K562 (cell line): Measurements from ENCODE around the gene LRP2. TPM values are rescaled to one million over a fixed set of nuclear protein-coding genes. Genes with fewer than 3 reads are reported as not detected.
A peak's percentile ranks its signal among the peaks of the same experiment; 100 is the strongest.

Experiments
- ATAC-seq: fragments of 200-7000 bp; cut with Tn5 transposase; 3 replicates; pipeline ENCODE4 v1.9.1; 2020; ENCODE audit warnings: moderate library complexity
- BruUV-seq: library from RNA; stranded (reverse); fragments of 400-500 nt; replicated peaks from 2 replicates; lab custom pipeline; 2021; lab: Mats Ljungman, UMichigan
- CTCF ChIA-PET: fragments of 300-600 bp; formaldehyde crosslinking; extraction: SDS; loops from one replicate; lab custom pipeline; 2021; ENCODE audit warnings: low intra/inter-chr PET ratio; lab: Yijun Ruan, JAX
- POLR2A ChIA-PET: fragments of 300-600, 350-650 bp; sonication (Branson Sonifier 250); formaldehyde crosslinking; extraction: SDS; loops from one replicate; lab custom pipeline; 2021; ENCODE audit warnings: antibody characterized with exemption, inconsistent platforms; lab: Yijun Ruan, JAX
- DNase-seq, 4 experiments: peaks; one replicate each; pipeline versions ENCODE4 v3.0.0 to v3.0.0-alpha.2; 2011 to 2018; ENCODE audit warnings: low spot score in 3 of 4, mixed read lengths in 3 of 4; ENCODE audit errors: extremely low read depth in 1 of 4
- FAIRE-seq: peaks from 2 replicates; lab custom pipeline; 2011; peaks lifted over from hg19 to GRCh38; lab: Jason Lieb, UNC
- H2AFZ ChIP-seq: 2 replicates; pipeline ENCODE4 v1.6.0; 2011; ENCODE audit warnings: low read depth, low read length, control low read depth, inconsistent platforms
- H3K27ac ChIP-seq: fragments of 200-600 bp; 3 replicates; pipeline ENCODE4 v1.8.0; 2011; ENCODE audit warnings: low read depth, mild to moderate bottlenecking, control low read depth, inconsistent platforms, low read length, moderate library complexity, mixed read lengths; ENCODE audit errors: extremely low read depth
- H3K27me3 ChIP-seq, 2 experiments: fragments of 300-600 bp in 1 of 2; 2 replicates in 1 of 2; 3 replicates in 1 of 2; pipeline versions ENCODE4 v1.6.0 to v1.8.0; 2011; ENCODE audit warnings: inconsistent platforms in 2 of 2, low read length in 2 of 2, mild to moderate bottlenecking in 1 of 2, mixed read lengths in 1 of 2, moderate library complexity in 1 of 2; ENCODE audit not compliant: control insufficient read depth in 2 of 2, insufficient read depth in 2 of 2
- H3K36me3 ChIP-seq: fragments of 300-600 bp; 3 replicates; pipeline ENCODE4 v1.8.0; 2011; ENCODE audit warnings: mild to moderate bottlenecking, low read length, inconsistent platforms; ENCODE audit not compliant: control insufficient read depth, insufficient read depth
- H3K4me1 ChIP-seq, 2 experiments: fragments of 200-600 bp in 1 of 2; replicated peaks in 1 of 2; 2 replicates in 1 of 2; 3 replicates in 1 of 2; pipeline versions ENCODE4 v1.5.1 to v1.8.0; 2011; ENCODE audit warnings: inconsistent platforms in 2 of 2, low read length in 2 of 2, mild to moderate bottlenecking in 1 of 2, mixed read lengths in 1 of 2, moderate library complexity in 1 of 2; ENCODE audit not compliant: control insufficient read depth in 2 of 2, insufficient read depth in 2 of 2
- H3K4me2 ChIP-seq: 2 replicates; pipeline ENCODE4 v1.6.1; 2011; ENCODE audit warnings: low read length, control low read depth, inconsistent platforms, mixed read lengths; ENCODE audit not compliant: insufficient read depth
- H3K4me3 ChIP-seq: fragments of 200-600 bp; sonication (generic), shearing (Covaris generic); 2 replicates; pipeline ENCODE4 v1.5.1; 2016; ENCODE audit warnings: control low read depth, inconsistent platforms
- H3K79me2 ChIP-seq: fragments of 200-600 bp; 3 replicates; pipeline ENCODE4 v1.8.0; 2011; ENCODE audit warnings: low read length, inconsistent platforms; ENCODE audit not compliant: control insufficient read depth, insufficient read depth
- H3K9ac ChIP-seq, 2 experiments: 2 replicates each; pipeline versions ENCODE4 v1.6.0 to v1.6.1; 2011; ENCODE audit warnings: low read depth in 2 of 2, low read length in 2 of 2, control low read depth in 1 of 2, inconsistent platforms in 1 of 2, mild to moderate bottlenecking in 1 of 2, mixed read lengths in 1 of 2; ENCODE audit not compliant: insufficient read depth in 1 of 2
- H3K9me1 ChIP-seq: one replicate; pipeline ENCODE4 v1.6.0; 2011; ENCODE audit warnings: inconsistent platforms, mild to moderate bottlenecking, low read length, moderate library complexity; ENCODE audit not compliant: control insufficient read depth, insufficient read depth
- H3K9me3 ChIP-seq: replicated peaks from 2 replicates; pipeline ENCODE4 v1.5.1; 2011; ENCODE audit warnings: low read depth, low read length, inconsistent platforms; ENCODE audit not compliant: control insufficient read depth, insufficient read depth
- H4K20me1 ChIP-seq: replicated peaks from 2 replicates; pipeline ENCODE4 v1.6.1; 2011; ENCODE audit warnings: low read length, inconsistent platforms, mixed read lengths; ENCODE audit not compliant: control insufficient read depth, insufficient read depth
- FOXK1 ChIP-seq: sonication (generic); formaldehyde crosslinking; IDR thresholded peaks from 2 replicates; pipeline ENCODE4 v1.8.0; 2022; ENCODE audit warnings: missing genetic modification reagents, mild to moderate bottlenecking, borderline replicate concordance
- RBM25 ChIP-seq: fragments of 200-400 bp; formaldehyde crosslinking; IDR thresholded peaks from 2 replicates; pipeline ENCODE4 v1.6.1; 2018; ENCODE audit warnings: low read length, low read depth, moderate library complexity; ENCODE audit not compliant: severe bottlenecking
- REST ChIP-seq, 2 experiments: fragments of 450-650 bp; formaldehyde crosslinking in 1 of 2; IDR thresholded peaks; 2 replicates each; pipeline versions ENCODE4 v1.4.0 to v1.6.1; 2014 to 2020; ENCODE audit warnings: mild to moderate bottlenecking in 2 of 2, borderline replicate concordance in 1 of 2, low read depth in 1 of 2
- WGBS: fragments of 100-300 bp; shearing (Covaris generic); methylation state at CpG from one replicate; pipeline ENCODE4 v1.1.6; 2016; ENCODE audit warnings: low coverage, mixed read lengths; ENCODE audit not compliant: insufficient coverage; ENCODE audit errors: missing lambda C conversion rate; 5-methylcytosine and 5-hydroxymethylcytosine counted together
- in situ Hi-C: fragments of 300-500 bp; cut with MboI; formaldehyde crosslinking; loops from 4 replicates; pipeline ENCODE4 v1.15.0; 2018; ENCODE audit warnings: inconsistent platforms, mixed read lengths
- intact Hi-C: fragments of 100-400 bp; cut with micrococcal nuclease; formaldehyde crosslinking; loops from 2 replicates; pipeline ENCODE4 v1.14.2; 2022
- polyA plus RNA-seq, 8 experiments: library from polyadenylated mRNA; depleted of rRNA in 4 of 8; stranded (reverse) in 5 of 8; unstranded in 3 of 8; fragments of >200 nt; fragmentation: Nextera tagmentation in 2 of 8; fragmentation: Illumina TruSeq in 1 of 8; extraction: Ambion mirVana in 2 of 8; extraction: Trizol in 1 of 8; gene quantifications; 2 replicates each; pipeline versions ENCODE4 v1.2.1 to v1.2.3, GENCODE V29; 2011 to 2014; ENCODE audit warnings: inconsistent platforms in 1 of 8, missing spikeins in 1 of 8
- total RNA-seq, 7 experiments: library from RNA; depleted of rRNA in 6 of 7; stranded (reverse); fragments of >200 nt in 6 of 7; fragmentation: Illumina TruSeq in 2 of 7; extraction: Trizol in 2 of 7; gene quantifications; 2 replicates each; pipeline versions ENCODE4 v1.2.1 to v1.2.3, GENCODE V29; 2011 to 2021; ENCODE audit warnings: low replicate concordance in 1 of 7

The LRP2 gene
- total and polyA plus RNA-seq, 9 of the 15 experiments (the other 6 are each of a cell fraction or from before 2014, with no cell fraction given): 0.04 to 0.18 (median 0.11) TPM; not detected in 1

GRCh38 chr2:169106134-169106533 is 256.2 kb downstream of the LRP2 start:
- H3K4me2 ChIP-seq: no peak overlapping the region
- TF ChIP-seq RBM25 (peak; percentile 62), FOXK1 (CRISPR knock-in tag) (no peak), REST (IDR thresholded peaks at IDR 0.05; ENCODE audit: borderline replicate concordance) (peak; percentile 58), REST (CRISPR knock-in tag; IDR thresholded peaks at IDR 0.05; ENCODE audit: low read depth) (no peak)
- TF ChIP-seq, all 486 proteins: peak for 2
- intact Hi-C loops: loop anchor here (5.0 kb wide), 1 partner anchor 74 kb away; the partner anchor contains the start of gene ABCB11
- BruUV-seq: no TSS peak
- Histone ChIP-seq H3K27ac (no peak overlapping the region), H3K9ac (no peak overlapping the region), H3K27me3 (no peaks in the 10 kb centered on the region), H3K36me3 (no peaks in the 10 kb centered on the region), H3K9me3 (no peaks in the 10 kb centered on the region), H3K79me2 (no peaks in the 10 kb centered on the region), H3K9me1 (no peaks in the 10 kb centered on the region), H2AFZ (no peak overlapping the region), H3K4me3 (no peak overlapping the region), H3K4me1 (peaks cover 0 to 17% of the 10 kb centered on the region in 2 experiments; a peak in 4 of 5 replicates), H4K20me1 (no peaks in the 10 kb centered on the region)
- DNase-seq (no peak), FAIRE-seq (no peak), ATAC-seq (no peak)
- in situ Hi-C loops: no loop called here
- CTCF ChIA-PET: interaction anchor here (0.6 kb wide), 1 partner anchor 35 kb away, joined by 3 read pairs; no protein-coding TSS in a partner anchor
- POLR2A ChIA-PET: interaction anchor here (0.6 to 1.3 kb wide), 2 partner anchors 11 to 118 kb away, joined by 3 to 4 read pairs; no protein-coding TSS in a partner anchor
- WGBS: 54% methylated on average over 2 of the region's 2 CpGs
